Right atrium auricular region (tissue), 2 donors: ENCODE measurements around the gene SPACA9. TPM values are rescaled to one million over a fixed set of nuclear protein-coding genes. Genes with fewer than 3 reads are reported as not detected.

Experiments used
- DNase-seq: peaks from one replicate; pipeline ENCODE4 v3.0.0-alpha.2; 2019; ENCODE audit warnings: low spot score
- H3K27ac ChIP-seq, 2 donors: fragments of 200-600 bp; sonication (generic); 1 replicate in 1 of 2; 2 replicates in 1 of 2; pipeline ENCODE4 v1.5.1; 2016 to 2019
- H3K27me3 ChIP-seq, 2 donors: fragments of 200-600 bp; sonication (generic); one replicate each; pipeline versions ENCODE4 v1.5.1 to v1.6.0; 2017 to 2019
- H3K36me3 ChIP-seq: fragments of 200-600 bp; sonication (generic); one replicate; pipeline ENCODE4 v1.5.1; 2016
- H3K4me1 ChIP-seq, 2 donors: fragments of 200-600 bp; sonication (generic); one replicate each; pipeline versions ENCODE4 v1.5.1 to v1.6.0; 2017 to 2019
- H3K4me3 ChIP-seq, 2 donors: fragments of 200-600 bp; sonication (generic); 1 replicate in 1 of 2; 2 replicates in 1 of 2; pipeline ENCODE4 v1.5.1; 2017 to 2019; ENCODE audit warnings: mild to moderate bottlenecking in 1 of 2, moderate library complexity in 1 of 2
- H3K9me3 ChIP-seq, 2 donors: fragments of 200-600 bp; sonication (generic); one replicate each; pipeline ENCODE4 v1.5.1; 2019
- CTCF ChIP-seq, 2 donors: fragments of 200-600 bp; sonication (generic); IDR thresholded peaks; one replicate each; pipeline ENCODE4 v1.5.1; 2019; ENCODE audit warnings: antibody characterized with exemption in 2 of 2
- total RNA-seq, 2 donors: library from RNA; depleted of rRNA; stranded (reverse); fragments of >200 nt; gene quantifications; one replicate each; pipeline ENCODE4 v1.1.0, GENCODE V29; 2016

The SPACA9 gene
- total RNA-seq, 2 donors from 2014 or later, result 8.1 to 17.1 TPM

DNA sequence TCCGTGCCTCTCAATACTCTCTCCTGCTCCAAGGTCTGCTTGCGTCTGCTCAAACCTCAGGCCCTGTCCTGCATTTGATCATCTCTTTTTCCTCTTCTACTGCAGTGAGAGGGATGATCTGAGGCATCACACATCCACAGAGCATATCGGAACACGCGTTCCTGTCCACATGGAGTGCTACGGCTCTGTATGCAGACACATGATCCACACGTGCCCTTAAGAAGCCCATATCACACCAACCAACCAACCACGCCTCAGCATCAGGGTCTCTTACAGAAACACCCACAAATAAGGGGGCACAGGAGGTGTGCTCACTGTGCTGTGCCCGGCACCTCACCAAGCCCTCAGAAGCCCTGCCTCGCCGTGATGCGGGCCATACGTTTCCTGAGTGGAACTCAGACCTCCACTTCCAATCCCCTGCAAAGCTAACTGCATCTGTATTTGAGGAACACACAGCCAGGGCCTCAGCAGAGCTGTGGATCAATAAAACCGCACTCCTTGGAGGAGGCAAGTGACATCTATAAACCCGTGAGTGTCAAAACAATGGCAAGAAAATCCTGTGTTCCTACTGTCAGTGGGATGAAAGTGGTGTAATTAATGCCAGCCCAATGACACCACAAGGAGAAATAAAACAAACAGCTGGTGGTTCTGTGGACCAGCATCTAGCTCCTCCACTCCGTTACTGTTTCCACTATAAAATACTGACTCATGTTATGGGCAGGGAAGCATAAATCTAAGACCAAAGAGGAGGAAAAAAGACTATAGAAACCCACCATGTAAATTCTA is 41.0 kb upstream of the SPACA9 start:
- no peak for TF ChIP-seq CTCF (IDR thresholded peaks at IDR 0.05)
- no peak overlapping the region for H3K27ac ChIP-seq
- no peak overlapping the region for H3K4me3 ChIP-seq
- no peak for DNase-seq
- H3K27me3 ChIP-seq, result no peaks in the 10 kb centered on the region
- no peaks in the 10 kb centered on the region for H3K36me3 ChIP-seq
- H3K9me3 ChIP-seq, result no peaks in the 10 kb centered on the region
- no peaks in the 10 kb centered on the region for H3K4me1 ChIP-seq

- Histone ChIP-seq H3K36me3 (no peaks in the 10 kb centered on the region), H3K27ac (no peak overlapping the region), H3K9me3 (no peaks in the 10 kb centered on the region), H3K4me3 (no peak overlapping the region), H3K27me3 (no peaks in the 10 kb centered on the region), H3K4me1 (no peaks in the 10 kb centered on the region)
- no peak for TF ChIP-seq CTCF (IDR thresholded peaks at IDR 0.05)
- no peak for DNase-seq
Measured at GRCh38 chr9:132838291-132838690, 40.4 kb upstream of the SPACA9 start.

- Histone ChIP-seq H3K27me3 (no peaks in the 10 kb centered on the region), H3K9me3 (no peaks in the 10 kb centered on the region), H3K4me1 (no peaks in the 10 kb centered on the region), H3K27ac (no peak overlapping the region), H3K36me3 (no peaks in the 10 kb centered on the region), H3K4me3 (no peak overlapping the region)
- no peak for TF ChIP-seq CTCF (IDR thresholded peaks at IDR 0.05)
- DNase-seq, result no peak
Measured at GRCh38 chr9:132840980-132841379, 37.7 kb upstream of the SPACA9 start.

- DNase-seq, result no peak
- H3K4me1 ChIP-seq, result no peaks in the 10 kb centered on the region
- no peaks in the 10 kb centered on the region for H3K36me3 ChIP-seq
- H3K9me3 ChIP-seq, result no peaks in the 10 kb centered on the region
- no peak overlapping the region for H3K4me3 ChIP-seq
- no peaks in the 10 kb centered on the region for H3K27me3 ChIP-seq
- no peak for TF ChIP-seq CTCF (IDR thresholded peaks at IDR 0.05)
- no peak overlapping the region for H3K27ac ChIP-seq
Measured at GRCh38 chr9:132842124-132843044, 36.3 kb upstream of the SPACA9 start.

DNA sequence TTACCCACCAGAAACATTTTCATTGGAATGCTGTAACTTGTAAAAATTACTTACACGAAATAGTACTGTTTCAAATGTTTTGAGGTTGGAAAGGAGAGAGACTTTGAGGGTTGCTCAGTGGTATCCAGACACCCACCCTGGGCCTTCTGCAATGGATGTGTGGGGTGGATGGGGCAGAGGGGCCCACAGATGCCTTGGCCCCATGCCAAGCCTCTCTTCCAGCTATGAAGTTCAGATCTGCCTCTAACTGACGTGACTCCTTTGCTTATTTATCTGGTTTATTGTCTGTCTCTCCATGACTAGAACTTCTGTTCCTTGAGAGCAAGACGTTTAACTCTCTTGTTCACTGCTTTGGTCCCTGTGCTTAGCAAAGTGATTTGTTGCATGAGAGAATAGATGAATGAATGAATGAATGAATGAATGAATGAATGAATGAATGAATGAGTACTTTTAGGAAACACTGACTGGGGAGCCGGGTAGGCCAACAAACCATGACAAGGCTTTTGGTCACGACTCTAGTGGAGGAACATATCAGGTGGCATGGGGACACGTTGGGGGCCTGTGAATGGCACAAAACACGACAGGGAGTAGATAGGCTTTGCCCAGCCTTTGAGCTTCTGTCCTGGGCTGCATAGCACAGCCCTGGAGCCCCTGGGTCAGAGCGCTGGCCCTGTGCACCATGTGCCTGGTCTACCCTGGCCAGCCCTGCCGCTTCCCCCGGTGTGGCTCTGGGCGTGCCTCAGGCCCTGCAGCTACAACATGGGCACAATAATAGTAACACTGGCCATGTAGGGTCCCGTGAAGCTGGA is 32.4 kb upstream of the SPACA9 start:
- Histone ChIP-seq H3K36me3 (no peaks in the 10 kb centered on the region), H3K9me3 (no peaks in the 10 kb centered on the region), H3K27me3 (no peaks in the 10 kb centered on the region), H3K27ac (no peak overlapping the region), H3K4me1 (no peaks in the 10 kb centered on the region), H3K4me3 (no peak overlapping the region)
- no peak for DNase-seq
- TF ChIP-seq CTCF (IDR thresholded peaks at IDR 0.05), result no peak
